Panc1 (cell line): Measurements from ENCODE around the gene LGALS12. TPM values are rescaled to one million over a fixed set of nuclear protein-coding genes. Genes with fewer than 3 reads are reported as not detected.

Source experiments
- ATAC-seq: fragments of 200-7000 bp; cut with Tn5 transposase; 2 replicates; pipeline ENCODE4 v1.9.1; 2020; ENCODE audit warnings: mild to moderate bottlenecking, moderate library complexity
- BruUV-seq: library from RNA; stranded (reverse); fragments of 400-500 nt; replicated peaks from 2 replicates; lab custom pipeline; 2021; lab: Mats Ljungman, UMichigan
- CTCF ChIA-PET: fragments of 300-600 bp; sonication (Branson Sonifier 250); formaldehyde crosslinking; loops from one replicate; lab custom pipeline; 2022; ENCODE audit warnings: antibody characterized with exemption; lab: Charles Lee
- POLR2A ChIA-PET: fragments of 300-600 bp; sonication (Branson Sonifier 250); formaldehyde crosslinking; loops from one replicate; lab custom pipeline; 2022; ENCODE audit warnings: antibody characterized with exemption; lab: Charles Lee
- DNase-seq: peaks from one replicate; pipeline ENCODE4 v3.0.0-alpha.2; 2010; ENCODE audit warnings: low read depth, low spot score
- H3K27ac ChIP-seq: 2 replicates; pipeline ENCODE4 v1.5.1; 2011; ENCODE audit warnings: mild to moderate bottlenecking, low read length, inconsistent platforms
- H3K27me3 ChIP-seq: fragments of 200-500 bp; sonication (Bioruptor generic); 2 replicates; pipeline ENCODE4 v1.6.0; 2014; ENCODE audit warnings: low read length, inconsistent platforms; ENCODE audit not compliant: control insufficient read depth, insufficient read depth
- H3K36me3 ChIP-seq: fragments of 200-500 bp; sonication (Bioruptor generic); 2 replicates; pipeline ENCODE4 v1.5.1; 2014; ENCODE audit warnings: inconsistent platforms, mild to moderate bottlenecking, low read length, moderate library complexity; ENCODE audit not compliant: control insufficient read depth, insufficient read depth
- H3K4me1 ChIP-seq: 2 replicates; pipeline ENCODE4 v1.5.1; 2011; ENCODE audit warnings: inconsistent platforms, mild to moderate bottlenecking, low read length, moderate library complexity; ENCODE audit not compliant: control insufficient read depth, insufficient read depth
- H3K4me3 ChIP-seq, 2 experiments: 2 replicates each; pipeline ENCODE4 v1.5.1; 2011 to 2012; ENCODE audit warnings: low read depth in 2 of 2, low read length in 2 of 2, mild to moderate bottlenecking in 2 of 2, inconsistent platforms in 1 of 2, moderate library complexity in 1 of 2
- H3K9me3 ChIP-seq: fragments of 200-500 bp; sonication (Bioruptor generic); 2 replicates; pipeline ENCODE4 v1.5.1; 2014; ENCODE audit warnings: low read depth, mild to moderate bottlenecking, inconsistent platforms, low read length, moderate library complexity; ENCODE audit not compliant: control insufficient read depth, insufficient read depth
- CTCF ChIP-seq: fragments of 450-650 bp; IDR thresholded peaks from 2 replicates; pipeline ENCODE4 v1.5.1; 2017; ENCODE audit warnings: mild to moderate bottlenecking
- POLR2AphosphoS5 ChIP-seq: IDR thresholded peaks from 2 replicates; pipeline ENCODE4 v1.6.1; 2012; ENCODE audit warnings: mild to moderate bottlenecking, low read depth, low read length, moderate library complexity
- SIN3A ChIP-seq: IDR thresholded peaks from 2 replicates; pipeline ENCODE4 v1.6.1; 2012; ENCODE audit warnings: low read depth, mild to moderate bottlenecking, low read length, moderate library complexity, borderline replicate concordance; ENCODE audit not compliant: insufficient read depth
- TCF7L2 ChIP-seq: IDR thresholded peaks from 2 replicates; pipeline ENCODE4 v1.6.1; 2011; ENCODE audit warnings: mild to moderate bottlenecking, low read depth, low read length, inconsistent platforms
- in situ Hi-C: cut with HindIII; loops from 2 replicates; pipeline ENCODE4 v1.10.0; 2016; ENCODE audit warnings: low sequenced_read_pairs, low pct_unique_long_range_greater_than_20kb
- intact Hi-C: fragments of 100-400 bp; cut with micrococcal nuclease; formaldehyde crosslinking; loops from one replicate; pipeline ENCODE4 v1.10.0; 2022; ENCODE audit not compliant: unreplicated experiment
- total RNA-seq: library from RNA; stranded (reverse); gene quantifications from one replicate; pipeline ENCODE4 v1.2.1, GENCODE V29; 2021; ENCODE audit not compliant: unreplicated experiment
- TF ChIP-seq, protein P1 (sequence below), 2 experiments: IDR thresholded peaks; 2 replicates each; pipeline ENCODE4 v1.6.1; 2011 to 2012; ENCODE audit warnings: low read depth in 2 of 2, control low read depth in 1 of 2, low read length in 1 of 2, mild to moderate bottlenecking in 1 of 2, moderate library complexity in 1 of 2; ENCODE audit not compliant: insufficient read depth in 1 of 2

Gene LGALS12
- total RNA-seq, 1 experiment from 2014 or later = not detected

DNA sequence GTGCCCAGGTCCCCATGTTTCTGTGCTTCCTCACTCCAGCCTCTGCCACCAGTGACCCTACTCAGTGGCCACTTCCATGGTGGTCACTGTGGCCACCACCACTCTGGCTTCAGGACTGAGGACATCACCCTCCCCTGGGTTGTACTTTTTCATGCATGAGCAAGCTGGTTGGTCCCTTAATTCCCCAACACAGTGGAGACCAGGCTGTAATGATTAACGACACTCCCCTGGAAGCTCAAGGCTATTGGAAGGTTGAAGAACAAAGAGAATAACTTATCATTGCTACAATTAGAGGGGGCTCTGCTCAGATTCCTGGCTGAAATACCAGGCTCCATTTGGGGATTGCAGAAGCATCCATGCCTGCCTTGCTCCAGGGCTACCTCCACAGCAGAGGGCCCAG, 41.2 kb downstream of the LGALS12 start:
- BruUV-seq = no TSS peak
- H3K27ac ChIP-seq = no peak overlapping the region
- POLR2A ChIA-PET = interaction anchor here (0.7 kb wide), 1 partner anchor 526 kb away, joined by 4 read pairs; no protein-coding TSS in a partner anchor
- no peak for TF ChIP-seq POLR2AphosphoS5
- TF ChIP-seq TCF7L2 = no peak
- TF ChIP-seq SIN3A = no peak
- no peaks in the 10 kb centered on the region for H3K36me3 ChIP-seq
- H3K4me1 ChIP-seq = no peaks in the 10 kb centered on the region
- intact Hi-C loops (no loop called here), in situ Hi-C loops (no loop called here)
- DNase-seq = no peak
- ATAC-seq = no peak
- peaks cover 3% of the 10 kb centered on the region; the same call in 1 of the 2 replicates for H3K27me3 ChIP-seq
- CTCF ChIA-PET = no interaction called here
- no peaks in the 10 kb centered on the region for H3K9me3 ChIP-seq
- H3K4me3 ChIP-seq = no peak overlapping the region

GRCh38 chr11:63548178-63548577, 42.3 kb downstream of the LGALS12 start:
- TF ChIP-seq CTCF = no peak
- TF ChIP-seq, protein P1, sequence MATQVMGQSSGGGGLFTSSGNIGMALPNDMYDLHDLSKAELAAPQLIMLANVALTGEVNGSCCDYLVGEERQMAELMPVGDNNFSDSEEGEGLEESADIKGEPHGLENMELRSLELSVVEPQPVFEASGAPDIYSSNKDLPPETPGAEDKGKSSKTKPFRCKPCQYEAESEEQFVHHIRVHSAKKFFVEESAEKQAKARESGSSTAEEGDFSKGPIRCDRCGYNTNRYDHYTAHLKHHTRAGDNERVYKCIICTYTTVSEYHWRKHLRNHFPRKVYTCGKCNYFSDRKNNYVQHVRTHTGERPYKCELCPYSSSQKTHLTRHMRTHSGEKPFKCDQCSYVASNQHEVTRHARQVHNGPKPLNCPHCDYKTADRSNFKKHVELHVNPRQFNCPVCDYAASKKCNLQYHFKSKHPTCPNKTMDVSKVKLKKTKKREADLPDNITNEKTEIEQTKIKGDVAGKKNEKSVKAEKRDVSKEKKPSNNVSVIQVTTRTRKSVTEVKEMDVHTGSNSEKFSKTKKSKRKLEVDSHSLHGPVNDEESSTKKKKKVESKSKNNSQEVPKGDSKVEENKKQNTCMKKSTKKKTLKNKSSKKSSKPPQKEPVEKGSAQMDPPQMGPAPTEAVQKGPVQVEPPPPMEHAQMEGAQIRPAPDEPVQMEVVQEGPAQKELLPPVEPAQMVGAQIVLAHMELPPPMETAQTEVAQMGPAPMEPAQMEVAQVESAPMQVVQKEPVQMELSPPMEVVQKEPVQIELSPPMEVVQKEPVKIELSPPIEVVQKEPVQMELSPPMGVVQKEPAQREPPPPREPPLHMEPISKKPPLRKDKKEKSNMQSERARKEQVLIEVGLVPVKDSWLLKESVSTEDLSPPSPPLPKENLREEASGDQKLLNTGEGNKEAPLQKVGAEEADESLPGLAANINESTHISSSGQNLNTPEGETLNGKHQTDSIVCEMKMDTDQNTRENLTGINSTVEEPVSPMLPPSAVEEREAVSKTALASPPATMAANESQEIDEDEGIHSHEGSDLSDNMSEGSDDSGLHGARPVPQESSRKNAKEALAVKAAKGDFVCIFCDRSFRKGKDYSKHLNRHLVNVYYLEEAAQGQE (IDR thresholded peaks at IDR 0.05; ENCODE audit: insufficient read depth in 1 of 2, low read depth in 2 of 2, low read length in 1 of 2) = no peak
- TF ChIP-seq POLR2AphosphoS5 = no peak
- TF ChIP-seq TCF7L2 = no peak
- no peak for TF ChIP-seq SIN3A
- no peak overlapping the region for H3K4me3 ChIP-seq
- in situ Hi-C loops (no loop called here), intact Hi-C loops (no loop called here)
- no peaks in the 10 kb centered on the region for H3K36me3 ChIP-seq
- ChIA-PET POLR2A (no interaction called here), CTCF (no interaction called here)
- no peaks in the 10 kb centered on the region for H3K4me1 ChIP-seq
- no peaks in the 10 kb centered on the region for H3K27me3 ChIP-seq
- ATAC-seq = no peak
- BruUV-seq = no TSS peak
- no peak overlapping the region for H3K27ac ChIP-seq
- DNase-seq = no peak
- no peaks in the 10 kb centered on the region for H3K9me3 ChIP-seq

DNA sequence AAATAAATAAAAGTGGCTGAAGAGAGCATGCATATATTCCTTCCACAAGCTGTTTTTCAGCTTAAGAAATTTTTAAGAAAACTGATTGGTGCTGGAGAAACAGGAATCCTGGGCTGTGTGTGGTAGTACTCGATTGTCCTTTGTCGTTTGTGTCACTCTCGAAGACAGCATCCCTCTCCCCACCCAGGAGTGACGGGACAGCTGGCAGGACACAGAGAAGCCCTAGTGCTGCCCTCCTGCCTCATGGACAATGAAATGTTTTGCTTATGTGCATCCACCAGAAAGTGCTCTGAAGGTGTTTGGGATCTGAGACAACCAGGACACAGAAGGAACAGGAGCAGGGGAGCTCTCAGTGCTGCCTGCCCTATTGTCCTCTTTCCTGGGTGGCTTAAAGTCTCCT, 43.5 kb downstream of the LGALS12 start:
- in situ Hi-C loops (no loop called here), intact Hi-C loops (no loop called here)
- Histone ChIP-seq H3K4me1 (no peaks in the 10 kb centered on the region), H3K27ac (no peak overlapping the region), H3K9me3 (no peaks in the 10 kb centered on the region), H3K4me3 (no peak overlapping the region), H3K36me3 (no peaks in the 10 kb centered on the region), H3K27me3 (no peaks in the 10 kb centered on the region)
- DNase-seq (no peak), ATAC-seq (no peak)
- POLR2A ChIA-PET = no interaction called here
- TF ChIP-seq CTCF = no peak
- TF ChIP-seq, protein P1 (IDR thresholded peaks at IDR 0.05; ENCODE audit: insufficient read depth in 1 of 2, low read depth in 2 of 2, low read length in 1 of 2) = no peak
- TF ChIP-seq SIN3A = no peak
- TF ChIP-seq POLR2AphosphoS5 = no peak
- no peak for TF ChIP-seq TCF7L2
- no TSS peak for BruUV-seq
- CTCF ChIA-PET = interaction anchor here (0.6 kb wide), 1 partner anchor 1077 kb away, joined by 4 read pairs; no protein-coding TSS in a partner anchor
